ENCODE measurements around the gene ALKBH2.

ALKBH2 gene

GRCh38 chr12:109120095-109120494 lies 26.8 kb upstream of the ALKBH2 start:
- TF ChIP-seq CTCF (IDR thresholded peaks at IDR 0.05) = no peak

DNA sequence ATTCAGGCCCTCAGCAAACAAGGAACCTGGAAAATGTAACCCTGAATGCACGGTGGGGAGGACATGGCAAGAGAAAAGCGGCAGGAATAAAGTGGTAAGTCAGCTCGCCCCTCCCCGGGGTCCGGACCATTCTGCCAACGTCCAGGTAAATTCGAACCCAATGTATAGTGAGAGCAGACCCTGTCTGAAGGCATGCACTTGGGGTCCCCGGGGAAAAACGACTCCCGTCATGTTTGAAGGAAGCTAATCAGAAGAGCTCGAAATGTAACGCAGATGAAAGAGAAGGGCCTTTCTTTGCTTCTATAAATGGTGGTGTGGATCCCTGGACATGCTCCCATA lies 23.3 kb upstream of the ALKBH2 start:
- TF ChIP-seq CTCF (IDR thresholded peaks at IDR 0.05) = no peak

GRCh38 chr12:109115758-109116610 lies 22.7 kb upstream of the ALKBH2 start, which contains the start of gene ACACB:
ACACB (plus strand) TSS chr12:109116587; CDS start chr12:109139406, 22,819 bp downstream.
- TF ChIP-seq CTCF (IDR thresholded peaks at IDR 0.05) = no peak

DNA sequence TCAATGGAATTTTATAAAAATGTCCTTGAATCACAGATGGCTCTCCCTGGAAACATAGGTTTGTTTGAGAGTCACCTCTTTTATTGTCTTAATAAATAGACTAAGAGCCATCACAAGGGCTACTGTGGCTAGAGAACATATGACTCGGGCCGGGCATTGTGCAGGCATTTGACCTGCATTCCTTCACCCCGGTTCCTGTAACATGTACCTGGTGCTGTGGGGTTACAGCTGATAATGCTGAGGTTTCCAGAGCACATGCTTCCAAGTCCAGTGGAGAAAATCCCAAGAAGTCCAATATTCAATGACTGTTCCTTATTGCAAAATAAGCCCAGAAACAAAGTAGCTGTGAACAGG lies 22.1 kb upstream of the ALKBH2 start:
- no peak for TF ChIP-seq CTCF (IDR thresholded peaks at IDR 0.05)

DNA sequence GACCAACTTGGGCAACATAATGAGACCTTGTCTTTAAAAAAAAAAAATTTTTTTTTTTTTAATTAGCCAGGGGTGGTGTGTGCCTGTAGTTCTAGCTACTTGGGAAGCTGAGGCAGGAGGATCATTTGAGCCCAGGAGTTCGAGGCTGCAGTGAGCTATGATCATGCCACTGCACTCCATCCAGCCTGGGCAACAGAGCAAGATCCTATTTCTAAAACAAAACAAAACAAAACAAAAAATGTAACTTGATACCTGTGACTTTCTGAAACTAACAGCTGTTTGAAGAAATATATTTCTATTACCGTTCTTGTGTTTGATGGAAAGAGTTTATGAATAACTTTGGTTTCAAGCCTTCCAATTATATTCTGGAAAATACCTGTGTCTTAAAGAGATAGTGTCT lies 21.4 kb upstream of the ALKBH2 start:
- TF ChIP-seq CTCF (IDR thresholded peaks at IDR 0.05) = no peak

GRCh38 chr12:109113661-109114321 lies 20.5 kb upstream of the ALKBH2 start:
- TF ChIP-seq CTCF (IDR thresholded peaks at IDR 0.05) = no peak

- TF ChIP-seq CTCF (IDR thresholded peaks at IDR 0.05) = no peak
Measured at GRCh38 chr12:109112720-109113465, 19.6 kb upstream of the ALKBH2 start.

Measured in LNCAP (cell line).